Heart right ventricle (tissue), 16 donors: ENCODE results near the gene NACC2. TPM values are rescaled to one million over a fixed set of nuclear protein-coding genes. Genes with fewer than 3 reads are reported as not detected.
"Not testable (repeated sequence)": the region's sequence is repeated elsewhere in the genome, so short reads cannot be mapped to it uniquely, and the experiment has no call there.

Source experiments
- ATAC-seq, 8 donors: fragments of 200-7000 bp; cut with Tn5 transposase; one replicate each; pipeline ENCODE4 v1.9.1; 2020; ENCODE audit warnings: mild to moderate bottlenecking in 8 of 8, moderate library complexity in 8 of 8, moderate number of reproducible peaks in 1 of 8
- DNase-seq, 2 donors: peaks; one replicate each; pipeline ENCODE4 v3.0.0-alpha.2; 2020
- H3K27ac ChIP-seq, 10 donors: fragments of 200-600 bp; sonication (generic) in 2 of 10; one replicate each; pipeline versions ENCODE4 v1.5.0 to v1.8.0; 2020 to 2022; ENCODE audit warnings: mild to moderate bottlenecking in 3 of 10
- H3K27me3 ChIP-seq, 7 donors: fragments of 200-600 bp; one replicate each; pipeline ENCODE4 v1.8.0; 2021 to 2022; ENCODE audit warnings: mild to moderate bottlenecking in 2 of 7
- H3K36me3 ChIP-seq, 9 donors: fragments of 200-600 bp; sonication (generic) in 1 of 9; one replicate each; pipeline versions ENCODE4 v1.5.0 to v1.8.0; 2020 to 2022; ENCODE audit warnings: mild to moderate bottlenecking in 2 of 9
- H3K4me1 ChIP-seq, 9 donors: fragments of 200-600 bp; sonication (generic) in 1 of 9; one replicate each; pipeline versions ENCODE4 v1.5.0 to v1.8.0; 2020 to 2022; ENCODE audit warnings: mild to moderate bottlenecking in 4 of 9
- H3K4me3 ChIP-seq, 10 donors: fragments of 200-600 bp; sonication (generic) in 2 of 10; one replicate each; pipeline versions ENCODE4 v1.5.0 to v1.8.0; 2020 to 2022; ENCODE audit warnings: mild to moderate bottlenecking in 7 of 10, moderate library complexity in 2 of 10
- H3K9me3 ChIP-seq, 11 donors: fragments of 200-600 bp in 10 of 11; sonication (generic) in 2 of 11; one replicate each; pipeline versions ENCODE4 v1.5.0 to v1.8.0; 2013 to 2022; ENCODE audit warnings: mild to moderate bottlenecking in 2 of 11, control low read depth in 1 of 11, moderate library complexity in 1 of 11
- WGBS, 2 donors: extraction: QIAGEN DNeasy Blood & Tissue Kit; methylation state at CpG; one replicate each; pipeline ENCODE4 v1.1.7; 2013; ENCODE audit warnings: inconsistent platforms in 1 of 2; 5-methylcytosine and 5-hydroxymethylcytosine counted together
- intact Hi-C, 10 donors: fragments of 100-400 bp; cut with DNase I; formaldehyde crosslinking; loops; one replicate each; pipeline versions ENCODE4 v1.11.1 to v1.14.2; 2022
- polyA plus RNA-seq, 2 donors: library from polyadenylated mRNA; stranded (reverse); fragments of 200-250 nt; gene quantifications; one replicate each; pipeline ENCODE4 v1.2.3, GENCODE V29; 2013
- total RNA-seq, 10 donors: library from RNA; stranded (reverse); fragmentation: NEBNext Ultra II Directional in 3 of 10; extraction: Animal tissue kit (Norgen Biotek cat#: 25700) in 3 of 10; gene quantifications; one replicate each; pipeline versions ENCODE4 v1.2.1 to v1.2.4, GENCODE V29; 2021 to 2023
- TF ChIP-seq, protein P1 (sequence below), 9 donors: fragments of 200-600 bp; sonication (generic) in 2 of 9; IDR thresholded peaks; one replicate each; pipeline versions ENCODE4 v1.5.0 to v1.8.0; 2021 to 2022; ENCODE audit warnings: antibody characterized with exemption in 9 of 9, mild to moderate bottlenecking in 5 of 9, moderate library complexity in 1 of 9
- donor health status: Arrhythmogenic right ventricular cardiomyopathy.
- donor health status: ischemic (EF 13 %, LVEDD 7.1; RV severe dilation, severe dysfunction).
- donor health status: healthy with polysubstance abuse.
- donor health status: DM: no; HTN: yes; CAD: no.
- donor health status: DM: no; HTN: no; CAD: no.
- donor health status: ischemic (EF 25% LVEDD 6.9; RV normal size, moderate dysfunction).
- donor health status: ischemic (EF 25% LVEDD 5.7; RV mildly dilated, moderate dysfunction).
- donor health status: healthy.
- donor health status: DM: yes; HTN: yes; CAD: no.
- donor health status: Ischemic cardiomyopathy.
- donor health status: ischemic (EF 35%, LVEDD 5.7; RV mildly dilated, moderate dysfunction).
- donor health status: nonischemic (EF 11% LVEDD 7.7; RV severe dilation, severe dysfunction).
- donor health status: DM: yes; HTN: yes; CAD: no.
- donor health status: PGD.
- donor health status: ischemic (EF 29% LVEDD 5.4; RV normal size, mild dysfunction).
- donor health status: nonischemic (EF 23%, LVEDD 6.1; RV moderate dilation, normal function).

Gene NACC2
- total and polyA plus RNA-seq, 12 donors = 15.6 to 55.1 (median 39.7) TPM

DNA sequence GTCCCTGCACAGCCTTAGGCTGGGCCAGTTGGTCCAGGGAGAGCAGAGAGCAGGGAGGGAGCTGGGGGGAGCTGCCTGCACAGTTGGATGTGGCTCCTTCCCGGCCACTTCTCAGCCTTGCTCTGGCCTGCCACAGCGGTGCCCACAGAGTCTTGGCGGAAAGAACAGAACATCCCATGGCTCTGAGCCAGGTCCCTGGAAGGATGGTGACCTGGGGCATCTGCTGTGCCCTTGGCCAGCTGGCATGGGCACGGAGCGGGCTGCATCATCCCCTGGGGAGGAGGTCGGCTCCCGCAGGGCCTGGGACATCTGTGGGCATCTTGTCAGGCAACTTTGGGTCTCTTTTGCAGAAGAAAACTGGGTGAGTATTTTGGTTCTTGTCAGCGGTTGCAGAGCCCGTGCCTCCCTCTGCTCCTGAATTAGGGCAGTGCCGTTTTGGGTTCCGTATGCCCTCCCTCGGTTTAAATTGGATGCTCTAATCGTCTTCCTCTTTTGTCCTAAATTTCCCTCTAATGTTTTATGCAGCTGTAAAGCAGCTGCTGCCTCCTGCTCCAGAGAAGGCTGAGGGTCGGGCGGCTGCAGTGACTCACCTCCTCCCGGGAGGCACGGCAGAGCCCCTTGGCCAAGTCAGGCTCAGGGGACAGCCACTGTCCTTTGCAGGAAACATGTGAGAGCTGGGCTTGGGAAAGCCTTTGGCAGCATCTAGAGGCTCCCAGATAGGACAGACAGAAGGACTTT, 10.5 kb upstream of the NACC2 start:
- DNase-seq (peak; percentile 79 to 82), ATAC-seq (peak; percentile 7 to 65 (median 50))
- peaks cover 34 to 71% (median 65%) of the 10 kb centered on the region in 9 donors for H3K4me1 ChIP-seq
- H3K27ac ChIP-seq = peak overlapping the region in 8 of 10 donors; percentile 6 to 78 (median 62)
- intact Hi-C loops = no loop called here
- WGBS, 2 donors = 7 to 25% methylated on average over 17 of the region's 17 CpGs
- H3K9me3 ChIP-seq = no peaks in the 10 kb centered on the region
- no peaks in the 10 kb centered on the region for H3K36me3 ChIP-seq
- peak overlapping the region in 3 of 10 donors; percentile 6 to 19 (median 15) for H3K4me3 ChIP-seq
- TF ChIP-seq, protein P1, sequence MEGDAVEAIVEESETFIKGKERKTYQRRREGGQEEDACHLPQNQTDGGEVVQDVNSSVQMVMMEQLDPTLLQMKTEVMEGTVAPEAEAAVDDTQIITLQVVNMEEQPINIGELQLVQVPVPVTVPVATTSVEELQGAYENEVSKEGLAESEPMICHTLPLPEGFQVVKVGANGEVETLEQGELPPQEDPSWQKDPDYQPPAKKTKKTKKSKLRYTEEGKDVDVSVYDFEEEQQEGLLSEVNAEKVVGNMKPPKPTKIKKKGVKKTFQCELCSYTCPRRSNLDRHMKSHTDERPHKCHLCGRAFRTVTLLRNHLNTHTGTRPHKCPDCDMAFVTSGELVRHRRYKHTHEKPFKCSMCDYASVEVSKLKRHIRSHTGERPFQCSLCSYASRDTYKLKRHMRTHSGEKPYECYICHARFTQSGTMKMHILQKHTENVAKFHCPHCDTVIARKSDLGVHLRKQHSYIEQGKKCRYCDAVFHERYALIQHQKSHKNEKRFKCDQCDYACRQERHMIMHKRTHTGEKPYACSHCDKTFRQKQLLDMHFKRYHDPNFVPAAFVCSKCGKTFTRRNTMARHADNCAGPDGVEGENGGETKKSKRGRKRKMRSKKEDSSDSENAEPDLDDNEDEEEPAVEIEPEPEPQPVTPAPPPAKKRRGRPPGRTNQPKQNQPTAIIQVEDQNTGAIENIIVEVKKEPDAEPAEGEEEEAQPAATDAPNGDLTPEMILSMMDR (IDR thresholded peaks at IDR 0.05) = peak in 1 of 9 donors; percentile 11
- peaks cover 0 to 4% (median 0%) of the 10 kb centered on the region in 7 donors for H3K27me3 ChIP-seq

DNA sequence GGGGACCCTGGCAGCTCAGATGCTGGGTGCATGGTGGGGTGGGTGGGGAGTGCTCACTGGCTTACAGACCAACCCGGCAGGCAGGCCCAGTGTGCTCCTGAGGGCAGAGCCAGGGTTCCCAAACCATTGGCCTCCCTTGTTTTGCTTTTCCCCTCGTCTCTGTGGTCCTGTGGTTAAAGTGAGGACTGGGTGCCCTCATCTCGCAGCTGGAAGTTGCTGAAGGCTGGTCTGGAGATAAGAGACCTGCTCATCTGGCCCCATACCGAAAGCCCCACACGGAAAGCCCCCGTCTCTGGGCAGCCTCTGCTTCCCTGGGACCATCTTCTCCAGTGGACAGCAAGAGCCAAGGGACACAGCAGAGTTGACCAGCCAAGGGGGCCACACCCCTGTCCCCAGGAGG, 9.8 kb upstream of the NACC2 start:
- intact Hi-C loops = no loop called here
- DNase-seq (no peak), ATAC-seq (no peak)
- Histone ChIP-seq H3K4me3 (peak overlapping the region in 1 of 10 donors; percentile 19), H3K4me1 (peaks cover 30 to 65% (median 58%) of the 10 kb centered on the region in 9 donors), H3K9me3 (no peaks in the 10 kb centered on the region), H3K27ac (peak overlapping the region in 4 of 10 donors; percentile 17 to 70 (median 68)), H3K27me3 (peaks cover 0 to 6% (median 0%) of the 10 kb centered on the region in 7 donors), H3K36me3 (no peaks in the 10 kb centered on the region)
- TF ChIP-seq, protein P1 (IDR thresholded peaks at IDR 0.05) = no peak
- WGBS, 2 donors = 40 to 54% methylated on average over 6 of the region's 6 CpGs

DNA sequence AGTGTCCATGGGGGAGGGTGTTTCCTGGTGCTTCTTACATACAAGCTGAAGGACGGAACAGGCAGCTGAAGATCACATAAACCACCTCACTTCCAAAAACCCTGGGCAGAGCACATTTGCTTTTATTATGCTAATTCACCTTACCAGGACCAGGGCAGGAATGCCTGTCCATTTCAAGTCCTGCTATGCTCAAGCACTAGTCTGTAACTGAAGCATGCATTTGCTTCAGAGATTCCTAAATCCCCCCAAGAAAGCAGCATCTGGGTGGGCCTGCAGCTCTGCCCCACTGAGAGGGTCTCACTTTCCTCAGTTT, 9.4 kb upstream of the NACC2 start:
- no peaks in the 10 kb centered on the region for H3K36me3 ChIP-seq
- no peak overlapping the region for H3K4me3 ChIP-seq
- H3K27ac ChIP-seq = no peak overlapping the region
- TF ChIP-seq, protein P1 (IDR thresholded peaks at IDR 0.05) = no peak
- no peaks in the 10 kb centered on the region for H3K9me3 ChIP-seq
- ATAC-seq (no peak), DNase-seq (no peak)
- peaks cover 29 to 60% (median 56%) of the 10 kb centered on the region in 9 donors for H3K4me1 ChIP-seq
- intact Hi-C loops = no loop called here
- WGBS, 2 donors = 74 to 82% methylated on average over 1 of the region's 1 CpG
- H3K27me3 ChIP-seq = peaks cover 0 to 6% (median 0%) of the 10 kb centered on the region in 7 donors

DNA sequence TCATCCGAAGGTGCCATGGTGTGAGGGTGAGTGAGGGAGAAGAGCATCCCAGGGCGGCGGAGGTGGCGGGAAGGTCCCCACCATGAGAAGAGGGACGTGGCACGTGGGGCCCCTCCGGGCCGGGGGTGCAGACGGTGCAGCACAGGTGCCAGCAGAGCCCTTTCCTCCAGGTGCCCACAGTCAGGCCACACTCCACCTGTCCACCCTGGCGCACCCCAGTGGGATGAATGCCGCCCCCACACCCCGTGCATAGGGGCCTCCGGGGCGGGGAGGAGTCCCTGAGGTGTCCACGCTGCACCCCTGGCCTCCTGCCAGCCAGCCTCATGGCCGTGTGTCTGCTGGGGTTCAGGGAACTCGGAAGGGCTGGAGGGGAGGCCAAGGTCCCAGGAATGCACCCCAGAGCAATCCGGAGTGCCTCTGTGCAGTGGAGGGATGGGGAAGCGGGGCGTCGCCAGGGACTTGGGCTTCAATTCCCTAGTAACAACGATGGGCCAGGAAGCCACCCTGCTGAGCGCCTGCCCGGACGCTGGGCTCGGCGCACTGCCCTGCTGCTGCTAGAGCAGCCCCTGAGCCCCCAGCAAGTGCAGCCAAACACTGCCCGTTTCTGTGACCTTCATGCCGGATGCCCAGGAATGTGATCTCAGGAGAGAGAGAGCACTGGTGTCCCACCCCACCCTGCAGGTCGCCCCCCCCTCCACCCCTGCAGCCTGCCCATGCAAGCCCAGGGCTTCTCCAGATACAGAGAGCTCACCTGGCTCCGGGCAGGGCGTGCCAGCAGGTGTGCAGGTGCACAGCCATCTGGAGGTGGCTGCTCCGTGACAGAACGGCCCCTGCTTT, 8.8 kb upstream of the NACC2 start:
- 62 to 65% methylated on average over 29 to 34 of the region's 34 CpGs for WGBS, 2 donors

DNA sequence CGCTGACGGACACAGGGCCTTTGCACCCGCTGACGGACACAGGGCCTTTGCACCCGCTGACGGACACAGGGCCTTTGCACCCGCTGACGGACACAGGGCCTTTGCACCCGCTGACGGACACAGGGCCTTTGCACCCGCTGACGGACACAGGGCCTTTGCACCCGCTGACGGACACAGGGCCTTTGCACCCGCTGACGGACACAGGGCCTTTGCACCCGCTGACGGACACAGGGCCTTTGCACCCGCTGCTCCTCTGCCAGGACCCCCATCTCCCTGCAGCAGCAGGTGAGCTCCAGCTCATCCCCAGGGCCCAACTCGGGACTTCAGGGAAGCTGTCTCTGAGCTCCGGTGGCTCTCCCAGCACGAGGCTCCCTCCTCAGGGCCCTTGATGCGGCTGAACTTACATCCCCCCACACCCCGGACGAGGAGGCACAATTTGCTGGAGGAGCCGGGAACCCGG, 6.6 kb upstream of the NACC2 start:
- H3K27me3 ChIP-seq, H3K36me3 ChIP-seq, DNase-seq, intact Hi-C loops, H3K27ac ChIP-seq, ATAC-seq, H3K4me3 ChIP-seq, H3K9me3 ChIP-seq: not testable (repeated sequence)
- WGBS, 2 donors = 95 to 96% methylated on average over 11 to 13 of the region's 27 CpGs
- peaks cover 23 to 42% (median 36%) of the 10 kb centered on the region in 9 donors for H3K4me1 ChIP-seq

More for the DNA sequence above, 8.8 kb upstream of the NACC2 start:
- intact Hi-C loops = no loop called here
- TF ChIP-seq, protein P1 (IDR thresholded peaks at IDR 0.05) = no peak
- no peak for ATAC-seq
- no peak overlapping the region for H3K4me3 ChIP-seq
- H3K27me3 ChIP-seq = peaks cover 0 to 6% (median 0%) of the 10 kb centered on the region in 7 donors
- H3K4me1 ChIP-seq = peaks cover 23 to 59% (median 55%) of the 10 kb centered on the region in 9 donors
- H3K36me3 ChIP-seq = no peaks in the 10 kb centered on the region
- DNase-seq = no peak
- no peak overlapping the region for H3K27ac ChIP-seq
- H3K9me3 ChIP-seq = no peaks in the 10 kb centered on the region
